Ramos (cell line): ENCODE data around the gene BRD4.

Experiments
- in situ Hi-C: fragments of 300-500 bp; cut with MboI; formaldehyde crosslinking; loops from one replicate; pipeline ENCODE4 v1.14.3; 2022; ENCODE audit warnings: low sequenced_read_pairs; ENCODE audit not compliant: unreplicated experiment

BRD4 gene

GRCh38 chr19:15253061-15253460, 79.3 kb downstream of the BRD4 start:
- in situ Hi-C loops = loop anchor here (10.0 to 25.0 kb wide), 2 partner anchors 109 to 302 kb away; no protein-coding TSS in a partner anchor

GRCh38 chr19:15252398-15253018, 79.8 kb downstream of the BRD4 start:
- in situ Hi-C loops = loop anchor here (10.0 to 25.0 kb wide), 2 partner anchors 110 to 302 kb away; no protein-coding TSS in a partner anchor

DNA sequence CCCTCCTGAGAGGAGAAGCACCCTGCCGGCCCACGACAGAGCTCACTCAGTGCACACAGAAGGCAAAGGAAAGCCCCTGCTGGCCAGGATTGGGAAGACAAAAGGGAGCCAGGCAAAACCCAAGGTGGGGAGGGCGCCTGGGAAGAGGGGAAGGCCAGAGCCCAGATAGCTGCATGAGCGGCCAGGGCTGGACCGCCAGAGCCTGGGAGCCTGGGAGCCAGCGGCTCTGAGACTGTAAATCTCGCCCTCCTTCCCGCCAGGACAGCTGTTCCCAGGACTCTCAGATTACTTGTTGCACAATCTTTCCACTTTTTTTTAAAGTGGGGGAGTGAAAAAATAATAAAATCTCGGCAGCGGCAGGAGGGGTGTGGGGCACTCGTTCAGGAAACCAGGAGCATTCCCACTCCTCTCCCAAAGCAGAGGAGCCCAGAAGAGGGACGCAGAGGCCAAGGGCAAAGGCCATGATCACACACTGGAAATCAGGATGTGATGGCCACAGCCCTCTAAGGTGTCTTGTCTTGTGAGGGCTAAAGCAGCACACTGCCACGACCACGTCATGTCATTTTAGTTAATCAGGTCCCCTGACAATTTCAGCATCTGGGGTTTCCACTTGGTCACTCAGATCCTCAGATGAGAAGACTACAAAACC, 80.5 kb downstream of the BRD4 start:
- in situ Hi-C loops = loop anchor here (10.0 to 25.0 kb wide), 2 partner anchors 110 to 303 kb away; no protein-coding TSS in a partner anchor

DNA sequence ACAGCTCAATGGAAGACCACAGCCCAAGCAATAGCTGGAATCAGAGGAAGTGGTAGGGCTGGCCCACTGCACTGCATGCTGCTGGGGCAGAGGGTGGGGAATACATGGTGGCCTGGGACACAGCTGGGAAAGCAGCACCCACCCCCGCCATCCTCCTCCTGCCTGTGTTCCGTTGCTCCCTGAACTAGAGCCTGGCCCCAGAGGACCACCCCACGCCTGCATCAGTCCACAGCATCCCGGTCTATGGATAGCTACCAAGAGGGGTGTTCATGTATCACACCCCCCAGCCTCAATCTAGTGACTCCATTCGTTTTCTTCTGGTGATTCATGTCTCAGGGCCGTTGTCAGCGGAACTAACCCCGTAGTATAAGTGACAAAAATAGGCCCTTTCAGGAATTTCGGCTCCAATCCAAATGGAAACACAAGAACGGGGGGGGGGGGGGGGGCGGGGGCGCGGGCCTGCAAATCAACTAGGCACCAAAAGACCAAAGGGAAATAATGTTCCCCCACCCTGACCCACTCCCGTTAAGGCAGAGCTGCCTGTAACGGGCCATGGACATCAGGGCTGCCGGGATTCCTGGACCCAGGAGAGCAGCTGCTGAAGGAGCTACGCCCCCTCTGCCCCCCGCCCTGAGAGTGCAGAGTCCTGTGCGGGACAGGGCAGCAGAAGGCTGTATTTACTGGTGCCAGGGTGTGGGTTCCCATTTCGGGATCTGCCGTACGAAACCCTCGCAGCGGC, 81.2 kb downstream of the BRD4 start:
- in situ Hi-C loops = loop anchor here (10.0 to 25.0 kb wide), 2 partner anchors 111 to 304 kb away; no protein-coding TSS in a partner anchor

- in situ Hi-C loops = loop anchor here (10.0 to 25.0 kb wide), 2 partner anchors 112 to 304 kb away; no protein-coding TSS in a partner anchor
These were observed 81.7 kb downstream of the BRD4 start for GRCh38 chr19:15250640-15250993.

DNA sequence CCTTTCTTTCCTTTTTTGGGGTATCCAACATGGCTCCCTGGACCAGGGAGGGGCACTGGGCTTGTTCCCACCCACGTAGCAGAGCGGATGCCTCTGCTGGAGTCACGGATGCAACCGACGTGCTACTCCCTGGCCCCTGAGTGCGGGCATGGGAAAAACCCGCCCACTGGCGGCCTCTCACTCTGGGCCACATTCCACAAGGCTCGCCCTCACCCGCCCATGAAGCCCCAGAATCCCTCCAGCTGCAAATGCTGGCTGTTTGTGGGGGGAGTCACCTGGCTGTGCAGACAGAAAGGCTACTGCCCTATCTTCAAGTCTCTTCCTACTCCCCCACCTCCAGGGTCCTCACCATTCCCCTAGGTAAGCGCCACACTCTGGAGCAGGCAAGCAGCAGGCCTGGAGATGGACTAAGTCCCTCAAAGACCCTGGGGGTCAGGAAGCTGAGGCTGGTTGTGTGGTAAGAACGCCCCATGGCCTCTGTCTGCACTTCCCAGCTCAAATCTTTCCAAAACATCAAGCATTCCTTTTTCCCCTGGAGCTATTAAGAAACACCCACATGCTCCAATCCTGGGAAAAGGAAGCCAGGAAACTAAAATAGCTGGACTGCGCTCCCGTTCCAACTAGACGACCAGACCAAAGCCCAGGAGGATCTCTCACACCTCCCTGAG, 82.2 kb downstream of the BRD4 start:
- in situ Hi-C loops = loop anchor here (10.0 to 25.0 kb wide), 2 partner anchors 112 to 305 kb away; no protein-coding TSS in a partner anchor

DNA sequence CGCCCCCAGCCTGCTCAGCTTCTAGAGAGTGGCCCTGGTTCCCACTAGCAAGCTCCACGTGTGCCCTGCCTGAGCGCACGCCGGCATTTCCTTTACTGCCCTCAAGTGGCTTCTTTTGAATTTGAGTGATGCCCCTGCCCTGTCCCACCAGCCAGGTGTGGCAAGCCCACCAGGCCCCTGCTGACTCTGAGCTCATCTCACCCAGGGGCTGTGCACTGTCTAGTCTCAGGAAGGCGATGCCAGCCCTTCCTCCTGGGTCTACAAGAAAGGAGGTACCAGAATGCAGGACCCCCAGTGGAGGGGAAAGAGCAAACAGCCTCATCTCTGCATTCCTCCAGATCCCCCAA, 82.8 kb downstream of the BRD4 start:
- in situ Hi-C loops = no loop called here

- in situ Hi-C loops = no loop called here
These were observed 83.5 kb downstream of the BRD4 start for GRCh38 chr19:15248648-15249527.

DNA sequence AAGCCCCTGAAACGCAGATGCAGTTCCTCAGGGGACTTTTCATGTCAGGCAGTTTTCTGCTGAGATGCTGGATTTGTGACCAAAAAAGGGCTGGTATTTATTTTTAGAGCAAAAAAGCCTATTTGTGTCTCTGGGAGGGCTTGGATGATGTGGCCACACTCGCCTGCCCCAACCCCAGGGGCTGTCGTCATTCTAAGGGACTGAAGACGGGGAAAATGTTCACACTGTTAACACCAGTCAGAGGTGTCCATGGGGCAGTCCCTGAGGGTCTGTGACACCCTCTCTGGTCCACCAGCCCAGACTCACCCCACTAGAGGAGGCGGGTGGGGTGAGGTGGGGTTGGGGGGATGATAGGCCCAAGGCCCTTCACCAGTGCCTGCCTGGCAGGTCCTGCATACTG, 84.2 kb downstream of the BRD4 start:
- in situ Hi-C loops = no loop called here

DNA sequence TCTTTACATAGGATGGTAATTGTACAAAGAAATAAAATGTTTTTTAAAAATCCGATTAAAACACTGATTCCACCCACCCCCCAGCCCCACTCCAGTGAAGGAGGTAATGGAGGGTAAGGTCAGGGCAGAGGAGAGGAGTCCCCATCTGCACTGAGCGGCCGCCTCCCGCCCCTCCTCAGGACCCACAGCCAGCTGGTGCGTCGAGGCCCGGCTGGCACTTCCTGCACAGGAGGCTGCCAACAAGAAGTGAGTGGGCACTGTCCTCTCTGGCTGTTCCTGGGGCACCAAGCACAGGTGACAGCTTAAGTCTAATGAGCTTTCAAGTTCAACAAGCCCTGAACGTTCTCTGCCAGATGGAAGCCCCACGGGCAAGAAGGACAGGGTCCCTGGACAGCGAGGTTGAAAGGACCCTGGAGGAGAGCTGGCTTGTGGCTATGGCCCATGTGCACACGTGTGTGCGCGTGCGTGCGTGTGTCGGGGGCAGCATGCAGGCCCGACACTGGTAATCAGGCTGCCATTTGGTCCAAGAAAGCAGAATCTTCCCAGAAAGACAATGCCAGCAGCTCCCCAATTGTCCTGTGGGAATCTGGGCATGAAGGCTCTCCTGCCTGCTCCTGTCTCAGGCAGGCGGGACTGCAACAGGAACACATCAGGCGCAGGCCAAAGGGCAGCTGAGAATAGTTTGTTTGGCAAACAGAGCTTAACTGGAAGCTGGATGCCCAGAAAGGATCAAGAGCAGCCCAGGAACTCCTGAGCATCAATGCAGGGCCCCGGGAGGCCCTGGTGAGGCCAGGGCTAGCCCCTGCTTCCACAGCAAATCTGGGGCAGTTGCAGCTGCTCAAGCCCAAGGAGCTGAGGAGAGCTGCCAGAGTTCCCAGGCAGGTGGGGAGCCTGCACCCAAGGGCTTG, 85.0 kb downstream of the BRD4 start:
- in situ Hi-C loops = no loop called here

GRCh38 chr19:15246198-15246481, 86.2 kb downstream of the BRD4 start:
- in situ Hi-C loops = no loop called here

- in situ Hi-C loops = no loop called here
These were observed 86.8 kb downstream of the BRD4 start for GRCh38 chr19:15245370-15246197.

DNA sequence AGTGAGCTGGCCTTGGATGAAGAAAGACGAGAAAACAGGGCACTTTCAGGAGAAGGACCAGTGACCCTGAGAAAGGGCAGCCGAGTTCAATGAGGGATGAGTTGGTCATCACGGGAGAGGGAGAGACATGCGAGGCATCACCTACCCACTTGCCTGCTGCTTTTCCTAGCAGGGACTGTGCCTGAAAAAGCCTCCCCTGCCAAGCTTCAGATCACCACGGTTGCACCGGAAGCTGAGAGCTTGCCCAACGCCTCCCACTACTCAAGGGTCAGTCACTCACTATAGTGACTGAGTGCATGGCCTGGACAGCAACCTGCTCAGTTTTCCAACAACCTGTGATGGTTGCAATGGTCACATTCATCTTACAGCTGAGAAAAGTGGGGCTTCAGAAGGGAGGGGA, 87.5 kb downstream of the BRD4 start:
- in situ Hi-C loops = no loop called here

DNA sequence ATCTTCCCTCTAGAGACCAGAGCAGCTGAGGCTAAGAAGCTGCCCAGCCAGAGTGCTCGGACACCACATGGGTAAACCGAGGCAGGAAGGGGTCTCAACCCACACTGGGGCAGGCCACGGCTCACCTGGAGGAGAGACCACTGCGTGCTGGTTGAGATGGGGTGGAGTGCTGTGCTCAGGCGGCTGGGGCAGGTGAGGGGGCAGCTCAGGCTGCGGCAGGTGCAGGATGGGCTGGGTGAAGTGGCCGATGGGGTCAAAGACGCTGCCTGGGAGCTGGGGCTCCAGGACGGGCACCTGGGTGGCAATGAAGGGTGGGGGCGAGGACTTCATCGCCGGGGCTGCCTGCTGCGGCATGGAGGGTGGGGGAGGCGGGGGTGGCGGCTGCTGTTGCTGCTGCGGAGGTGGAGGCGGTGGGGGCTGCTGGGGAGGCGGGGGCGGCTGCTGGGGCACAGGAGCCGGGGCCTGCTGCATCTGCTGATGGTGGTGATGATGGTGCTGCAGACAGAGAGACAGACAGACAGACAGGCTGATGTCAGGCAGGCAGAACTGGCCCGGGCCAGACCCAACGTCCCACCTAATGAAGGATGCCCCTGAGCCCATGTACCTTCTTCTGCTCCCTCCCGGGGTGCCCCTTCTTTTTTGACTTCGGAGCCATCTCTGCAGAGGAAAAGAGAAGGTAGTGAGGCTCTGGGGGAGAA, 88.1 kb downstream of the BRD4 start:
- in situ Hi-C loops = no loop called here

DNA sequence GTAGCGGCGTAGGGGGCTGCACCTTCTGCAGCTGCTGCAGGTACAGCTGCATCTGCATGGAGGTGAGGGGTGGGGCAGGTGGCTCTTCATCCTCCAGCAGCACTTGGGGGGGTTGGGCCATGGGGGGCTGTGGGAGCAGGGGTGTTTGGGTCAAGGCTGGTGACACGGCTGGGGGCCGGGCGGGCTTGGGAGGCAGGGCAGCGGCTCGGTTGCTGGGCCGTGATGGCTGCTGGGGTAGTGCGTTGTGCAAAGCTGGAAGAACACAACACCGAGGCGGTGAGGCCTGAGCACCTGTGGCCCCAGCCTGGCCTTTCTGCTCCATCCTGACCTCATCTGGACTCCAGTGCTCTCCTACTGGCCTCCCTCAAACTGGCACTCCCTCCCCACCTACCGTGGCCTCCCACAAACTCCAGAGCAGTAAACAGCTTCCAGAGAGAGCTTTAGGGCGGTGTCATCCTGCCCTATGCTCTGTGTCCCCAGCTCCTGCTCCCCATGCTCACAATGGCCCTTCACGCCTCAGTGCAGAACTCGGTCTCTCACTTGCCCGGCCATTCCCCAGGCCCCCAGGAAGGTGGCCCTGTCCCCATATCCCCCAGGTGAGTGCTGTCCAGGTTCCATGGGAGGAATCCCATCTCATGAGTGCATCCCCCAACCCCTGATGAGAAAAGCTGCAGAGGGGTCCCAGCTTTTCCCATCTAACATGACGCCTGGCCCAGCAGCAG, 88.9 kb downstream of the BRD4 start:
- in situ Hi-C loops = no loop called here

DNA sequence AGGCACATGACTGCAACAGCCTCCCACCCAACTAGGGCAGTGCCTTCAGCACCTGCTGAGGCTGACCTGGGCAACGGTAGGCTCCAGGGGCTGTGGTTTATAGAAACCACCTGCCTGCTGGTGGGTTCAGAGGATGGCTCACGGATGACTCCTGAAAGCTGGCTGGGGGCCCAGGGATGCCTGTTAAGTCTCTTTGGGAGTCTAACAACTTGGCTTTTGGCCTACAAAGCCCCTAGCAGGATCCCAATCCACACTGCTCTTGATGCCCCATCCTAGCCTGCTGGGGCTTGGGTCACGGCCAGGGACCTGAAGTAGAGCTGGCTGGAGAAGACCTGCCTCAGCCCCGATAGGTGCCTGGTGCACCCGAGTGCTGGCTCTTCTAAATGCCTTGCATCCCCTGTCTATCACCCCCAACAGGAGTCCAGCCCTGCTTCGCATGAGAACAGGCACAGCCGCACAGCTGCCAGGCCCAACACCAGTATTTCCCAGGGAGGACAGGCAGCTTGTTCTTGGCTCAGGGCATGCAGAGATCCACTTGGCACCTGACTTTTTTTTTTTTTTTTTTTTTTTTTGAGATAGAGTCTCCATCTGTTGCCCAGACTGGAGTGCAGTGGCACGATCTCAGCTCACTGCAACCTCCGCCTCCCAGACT, 91.0 kb downstream of the BRD4 start:
- in situ Hi-C loops = no loop called here
